ENCODE measurements around the gene ASIC4.

Gene ASIC4

DNA sequence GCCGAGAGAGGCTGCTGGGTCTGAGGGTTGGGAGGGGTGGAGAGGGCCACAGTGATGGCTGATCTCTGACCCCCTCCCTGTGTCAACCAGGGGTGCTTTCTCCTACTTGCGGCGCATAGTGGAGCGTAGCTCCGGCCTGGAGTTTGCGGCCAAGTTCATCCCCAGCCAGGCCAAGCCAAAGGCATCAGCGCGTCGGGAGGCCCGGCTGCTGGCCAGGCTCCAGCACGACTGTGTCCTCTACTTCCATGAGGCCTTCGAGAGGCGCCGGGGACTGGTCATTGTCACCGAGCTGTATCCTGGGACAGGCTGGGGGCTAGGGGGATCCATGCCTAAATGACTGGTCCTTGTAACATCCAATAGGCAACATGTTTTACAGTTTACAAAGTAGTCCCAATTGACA is 36.5 kb upstream of the ASIC4 start:
- no peak for DNase-seq
- intact Hi-C loops (cut with DNase I): loop anchor here (5.0 kb wide), 1 partner anchor 54 kb away; no protein-coding TSS in a partner anchor

DNA sequence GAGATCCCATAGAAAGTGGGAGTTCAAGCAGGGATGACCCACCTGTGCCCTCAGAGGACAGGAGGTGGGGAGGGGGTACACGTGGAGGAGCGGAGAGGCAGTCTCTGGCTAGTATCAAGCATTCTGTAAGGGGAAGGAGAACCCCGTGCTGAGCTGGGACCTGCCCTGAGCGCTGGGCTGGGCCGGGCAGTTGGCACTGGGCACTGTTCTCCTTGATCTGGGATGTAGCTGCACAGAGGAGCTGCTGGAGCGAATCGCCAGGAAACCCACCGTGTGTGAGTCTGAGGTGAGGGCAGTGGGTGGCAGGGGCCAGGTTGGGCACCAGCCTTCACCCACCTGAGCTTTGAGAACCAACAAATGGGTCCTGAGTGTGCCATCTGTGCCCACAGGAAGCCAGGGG is 35.4 kb upstream of the ASIC4 start:
- intact Hi-C loops (cut with DNase I): loop anchor here (5.0 kb wide), 1 partner anchor 53 kb away; no protein-coding TSS in a partner anchor
- no peak for DNase-seq

DNA sequence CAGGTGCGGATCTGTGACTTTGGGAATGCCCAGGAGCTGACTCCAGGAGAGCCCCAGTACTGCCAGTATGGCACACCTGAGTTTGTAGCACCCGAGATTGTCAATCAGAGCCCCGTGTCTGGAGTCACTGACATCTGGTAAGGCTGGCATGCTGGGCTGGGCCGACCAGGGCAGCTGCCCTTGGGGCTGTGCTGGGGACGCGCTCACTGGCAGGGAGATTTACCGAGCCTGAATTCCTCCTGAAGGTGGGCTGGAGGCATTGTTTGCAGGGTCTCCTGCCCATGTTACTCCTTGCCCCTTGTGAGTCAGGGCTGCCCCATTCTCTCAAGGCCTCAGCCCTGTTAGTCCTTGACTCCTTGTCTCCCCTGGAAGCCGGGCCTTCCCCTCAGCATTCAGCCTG is 34.3 kb upstream of the ASIC4 start:
- intact Hi-C loops (cut with DNase I): no loop called here
- DNase-seq: no peak

DNA sequence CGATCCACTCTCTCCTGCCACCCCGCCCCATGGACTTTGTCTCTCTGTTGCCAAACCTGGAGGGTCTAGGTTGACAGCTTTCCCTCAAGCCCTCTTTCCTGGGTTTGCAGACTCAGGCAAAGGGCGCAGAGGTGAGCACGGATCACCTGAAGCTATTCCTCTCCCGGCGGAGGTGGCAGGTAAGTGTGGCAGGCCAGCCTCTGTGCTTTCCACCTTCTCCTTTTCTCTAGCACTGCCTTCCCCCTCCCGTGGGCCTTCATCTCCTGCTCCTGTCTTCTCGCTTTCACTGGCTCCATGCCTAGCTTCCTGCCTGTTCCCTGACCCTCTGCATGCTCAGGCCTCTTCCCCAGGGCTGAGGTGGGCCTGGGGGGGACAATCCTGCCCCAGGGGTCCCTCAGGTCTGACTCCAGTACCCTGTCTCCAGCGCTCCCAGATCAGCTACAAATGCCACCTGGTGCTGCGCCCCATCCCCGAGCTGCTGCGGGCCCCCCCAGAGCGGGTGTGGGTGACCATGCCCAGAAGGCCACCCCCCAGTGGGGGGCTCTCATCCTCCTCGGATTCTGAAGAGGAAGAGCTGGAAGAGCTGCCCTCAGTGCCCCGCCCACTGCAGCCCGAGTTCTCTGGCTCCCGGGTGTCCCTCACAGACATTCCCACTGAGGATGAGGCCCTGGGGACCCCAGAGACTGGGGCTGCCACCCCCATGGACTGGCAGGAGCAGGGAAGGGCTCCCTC is 31.4 kb upstream of the ASIC4 start:
- peak in 14 of 42 donors; percentile 13 to 75 (median 50) for DNase-seq
- intact Hi-C loops (cut with DNase I): no loop called here

DNA sequence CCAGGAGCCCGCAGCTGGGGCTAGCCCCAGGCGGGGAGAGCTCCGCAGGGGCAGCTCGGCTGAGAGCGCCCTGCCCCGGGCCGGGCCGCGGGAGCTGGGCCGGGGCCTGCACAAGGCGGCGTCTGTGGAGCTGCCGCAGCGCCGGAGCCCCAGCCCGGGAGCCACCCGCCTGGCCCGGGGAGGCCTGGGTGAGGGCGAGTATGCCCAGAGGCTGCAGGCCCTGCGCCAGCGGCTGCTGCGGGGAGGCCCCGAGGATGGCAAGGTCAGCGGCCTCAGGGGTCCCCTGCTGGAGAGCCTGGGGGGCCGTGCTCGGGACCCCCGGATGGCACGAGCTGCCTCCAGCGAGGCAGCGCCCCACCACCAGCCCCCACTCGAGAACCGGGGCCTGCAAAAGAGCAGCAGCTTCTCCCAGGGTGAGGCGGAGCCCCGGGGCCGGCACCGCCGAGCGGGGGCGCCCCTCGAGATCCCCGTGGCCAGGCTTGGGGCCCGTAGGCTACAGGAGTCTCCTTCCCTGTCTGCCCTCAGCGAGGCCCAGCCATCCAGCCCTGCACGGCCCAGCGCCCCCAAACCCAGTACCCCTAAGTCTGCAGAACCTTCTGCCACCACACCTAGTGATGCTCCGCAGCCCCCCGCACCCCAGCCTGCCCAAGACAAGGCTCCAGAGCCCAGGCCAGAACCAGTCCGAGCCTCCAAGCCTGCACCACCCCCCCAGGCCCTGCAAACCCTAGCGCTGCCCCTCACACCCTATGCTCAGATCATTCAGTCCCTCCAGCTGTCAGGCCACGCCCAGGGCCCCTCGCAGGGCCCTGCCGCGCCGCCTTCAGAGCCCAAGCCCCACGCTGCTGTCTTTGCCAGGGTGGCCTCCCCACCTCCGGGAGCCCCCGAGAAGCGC is 30.6 kb upstream of the ASIC4 start:
- no peak for DNase-seq
- intact Hi-C loops (cut with DNase I): no loop called here

DNA sequence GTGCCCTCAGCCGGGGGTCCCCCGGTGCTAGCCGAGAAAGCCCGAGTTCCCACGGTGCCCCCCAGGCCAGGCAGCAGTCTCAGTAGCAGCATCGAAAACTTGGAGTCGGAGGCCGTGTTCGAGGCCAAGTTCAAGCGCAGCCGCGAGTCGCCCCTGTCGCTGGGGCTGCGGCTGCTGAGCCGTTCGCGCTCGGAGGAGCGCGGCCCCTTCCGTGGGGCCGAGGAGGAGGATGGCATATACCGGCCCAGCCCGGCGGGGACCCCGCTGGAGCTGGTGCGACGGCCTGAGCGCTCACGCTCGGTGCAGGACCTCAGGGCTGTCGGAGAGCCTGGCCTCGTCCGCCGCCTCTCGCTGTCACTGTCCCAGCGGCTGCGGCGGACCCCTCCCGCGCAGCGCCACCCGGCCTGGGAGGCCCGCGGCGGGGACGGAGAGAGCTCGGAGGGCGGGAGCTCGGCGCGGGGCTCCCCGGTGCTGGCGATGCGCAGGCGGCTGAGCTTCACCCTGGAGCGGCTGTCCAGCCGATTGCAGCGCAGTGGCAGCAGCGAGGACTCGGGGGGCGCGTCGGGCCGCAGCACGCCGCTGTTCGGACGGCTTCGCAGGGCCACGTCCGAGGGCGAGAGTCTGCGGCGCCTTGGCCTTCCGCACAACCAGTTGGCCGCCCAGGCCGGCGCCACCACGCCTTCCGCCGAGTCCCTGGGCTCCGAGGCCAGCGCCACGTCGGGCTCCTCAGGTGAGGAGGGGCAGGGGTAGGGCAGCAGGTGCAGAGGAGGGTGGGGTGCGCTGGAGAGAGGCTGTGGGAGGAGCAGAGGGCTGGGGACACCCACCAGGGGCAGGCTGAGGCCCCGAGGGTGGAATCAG is 29.7 kb upstream of the ASIC4 start:
- no peak for DNase-seq
- intact Hi-C loops (cut with DNase I): no loop called here

DNA sequence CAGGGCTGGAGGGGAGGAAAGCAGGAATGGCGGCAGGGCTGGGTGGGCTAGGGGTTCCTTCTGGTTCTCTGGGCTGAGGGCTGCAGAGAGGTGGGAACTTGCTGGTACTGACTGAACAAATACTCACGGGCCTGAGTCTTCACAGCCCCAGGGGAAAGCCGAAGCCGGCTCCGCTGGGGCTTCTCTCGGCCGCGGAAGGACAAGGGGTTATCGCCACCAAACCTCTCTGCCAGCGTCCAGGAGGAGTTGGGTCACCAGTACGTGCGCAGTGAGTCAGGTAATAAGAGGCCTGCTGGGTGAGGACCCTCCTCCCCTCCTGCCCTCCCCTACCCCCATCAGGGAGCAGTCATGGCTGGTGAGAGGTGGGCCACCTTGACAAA is 29.1 kb upstream of the ASIC4 start:
- intact Hi-C loops (cut with DNase I): no loop called here
- DNase-seq: no peak

DNA sequence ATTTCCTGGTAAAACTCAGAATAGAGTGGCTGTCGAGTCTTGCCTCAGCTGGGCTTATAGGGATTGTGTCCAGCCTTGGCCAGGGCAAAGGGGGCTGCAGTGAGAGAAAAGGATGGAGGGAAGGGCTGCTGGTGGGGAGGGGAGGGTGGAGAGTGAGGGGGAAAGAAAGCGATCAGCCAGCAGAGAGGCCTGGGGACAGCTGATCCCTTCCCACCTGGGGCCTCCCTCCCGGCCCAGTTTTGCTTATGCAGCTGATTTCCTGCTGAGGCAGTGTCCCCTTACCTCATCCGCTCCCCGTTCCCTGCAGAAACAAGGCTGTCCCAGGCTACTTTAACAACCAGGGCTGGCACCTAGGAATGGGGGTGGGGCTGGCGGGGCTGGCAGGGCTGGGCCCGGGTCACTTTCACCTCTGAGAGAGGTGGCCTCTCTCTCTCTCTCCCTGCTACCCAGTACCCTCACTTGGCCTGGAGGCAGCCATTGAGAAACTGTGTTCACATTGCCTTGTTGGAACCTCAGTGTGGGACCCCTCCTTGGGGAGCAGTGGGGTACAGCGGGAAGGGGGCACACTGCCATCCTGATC is 27.8 kb upstream of the ASIC4 start:
- intact Hi-C loops (cut with DNase I): no loop called here
- DNase-seq: no peak

DNA sequence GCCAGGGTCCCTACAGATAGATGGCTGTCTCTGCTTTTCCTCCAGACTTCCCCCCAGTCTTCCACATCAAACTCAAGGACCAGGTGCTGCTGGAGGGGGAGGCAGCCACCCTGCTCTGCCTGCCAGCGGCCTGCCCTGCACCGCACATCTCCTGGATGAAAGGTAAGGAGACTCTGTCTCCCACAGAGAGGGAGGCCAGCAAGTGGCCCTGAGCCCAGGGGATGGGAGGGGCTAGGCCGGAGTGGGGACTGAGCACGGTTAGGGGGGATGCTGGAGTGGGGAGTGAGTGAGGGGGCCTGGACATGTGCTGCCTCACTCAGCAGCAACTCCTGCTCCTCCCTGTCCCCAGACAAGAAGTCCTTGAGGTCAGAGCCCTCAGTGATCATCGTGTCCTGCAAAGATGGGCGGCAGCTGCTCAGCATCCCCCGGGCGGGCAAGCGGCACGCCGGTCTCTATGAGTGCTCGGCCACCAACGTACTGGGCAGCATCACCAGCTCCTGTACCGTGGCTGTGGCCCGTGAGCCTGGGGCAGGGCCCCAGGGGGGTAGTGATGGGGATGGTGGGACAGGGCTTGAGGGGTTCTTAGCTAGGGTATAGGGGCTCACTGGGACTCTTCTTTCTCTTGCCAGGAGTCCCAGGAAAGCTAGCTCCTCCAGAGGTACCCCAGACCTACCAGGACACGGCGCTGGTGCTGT is 26.0 kb upstream of the ASIC4 start:
- intact Hi-C loops (cut with DNase I): no loop called here

DNA sequence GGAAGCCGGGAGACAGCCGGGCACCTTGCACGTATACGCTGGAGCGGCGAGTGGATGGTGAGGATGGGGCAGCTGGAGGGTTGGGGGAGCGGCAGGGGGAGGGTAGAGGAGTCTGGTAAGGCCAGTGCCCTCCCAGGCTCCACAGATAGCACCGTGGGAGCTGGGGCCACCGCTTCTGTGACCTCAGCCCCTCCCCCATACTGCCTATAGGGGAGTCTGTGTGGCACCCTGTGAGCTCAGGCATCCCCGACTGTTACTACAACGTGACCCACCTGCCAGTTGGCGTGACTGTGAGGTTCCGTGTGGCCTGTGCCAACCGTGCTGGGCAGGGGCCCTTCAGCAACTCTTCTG is 25.5 kb upstream of the ASIC4 start:
- intact Hi-C loops (cut with DNase I): no loop called here
- no peak for DNase-seq

More for the DNA sequence above, 26.0 kb upstream of the ASIC4 start:
- no peak for DNase-seq

DNA sequence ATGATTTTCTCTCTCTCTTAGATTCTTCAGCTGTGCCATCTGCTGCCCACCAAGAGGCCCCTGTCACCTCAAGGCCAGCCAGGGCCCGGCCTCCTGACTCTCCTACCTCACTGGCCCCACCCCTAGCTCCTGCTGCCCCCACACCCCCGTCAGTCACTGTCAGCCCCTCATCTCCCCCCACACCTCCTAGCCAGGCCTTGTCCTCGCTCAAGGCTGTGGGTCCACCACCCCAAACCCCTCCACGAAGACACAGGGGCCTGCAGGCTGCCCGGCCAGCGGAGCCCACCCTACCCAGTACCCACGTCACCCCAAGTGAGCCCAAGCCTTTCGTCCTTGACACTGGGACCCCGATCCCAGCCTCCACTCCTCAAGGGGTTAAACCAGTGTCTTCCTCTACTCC is 25.0 kb upstream of the ASIC4 start:
- no peak for DNase-seq
- intact Hi-C loops (cut with DNase I): no loop called here

DNA sequence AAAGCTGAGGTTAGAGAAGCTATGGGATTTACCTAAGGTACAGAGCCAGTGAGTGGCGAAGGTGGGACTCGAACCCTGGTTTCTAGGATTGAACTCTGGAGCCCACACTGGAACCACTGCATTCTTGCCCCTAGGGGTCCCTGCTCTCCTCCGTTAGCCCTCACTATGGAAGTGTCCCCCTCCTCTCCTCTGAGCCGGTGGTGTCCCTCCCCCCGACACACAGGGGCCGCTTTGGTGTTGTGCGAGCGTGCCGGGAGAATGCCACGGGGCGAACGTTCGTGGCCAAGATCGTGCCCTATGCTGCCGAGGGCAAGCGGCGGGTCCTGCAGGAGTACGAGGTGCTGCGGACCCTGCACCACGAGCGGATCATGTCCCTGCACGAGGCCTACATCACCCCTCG is 24.1 kb upstream of the ASIC4 start:
- intact Hi-C loops (cut with DNase I): no loop called here

DNA sequence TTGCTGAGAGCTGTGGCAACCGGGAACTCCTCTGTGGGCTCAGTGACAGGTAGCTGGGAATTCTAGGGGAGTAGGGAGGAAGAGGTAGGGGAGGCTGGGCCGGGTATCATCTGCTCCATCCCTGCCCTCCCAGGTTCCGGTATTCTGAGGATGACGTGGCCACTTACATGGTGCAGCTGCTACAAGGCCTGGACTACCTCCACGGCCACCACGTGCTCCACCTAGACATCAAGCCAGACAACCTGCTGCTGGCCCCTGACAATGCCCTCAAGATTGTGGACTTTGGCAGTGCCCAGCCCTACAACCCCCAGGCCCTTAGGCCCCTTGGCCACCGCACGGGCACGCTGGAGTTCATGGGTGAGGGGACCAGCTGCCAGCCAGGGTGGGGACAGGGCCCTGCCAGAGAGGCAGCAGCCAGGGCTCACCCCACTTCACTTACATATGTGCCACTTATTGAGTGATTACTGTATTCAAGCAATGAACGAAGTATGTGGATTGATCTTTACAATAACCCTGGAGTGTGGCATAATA is 23.6 kb upstream of the ASIC4 start:
- intact Hi-C loops (cut with DNase I): no loop called here
- DNase-seq: no peak

More for the DNA sequence above, 24.1 kb upstream of the ASIC4 start:
- DNase-seq: no peak

DNA sequence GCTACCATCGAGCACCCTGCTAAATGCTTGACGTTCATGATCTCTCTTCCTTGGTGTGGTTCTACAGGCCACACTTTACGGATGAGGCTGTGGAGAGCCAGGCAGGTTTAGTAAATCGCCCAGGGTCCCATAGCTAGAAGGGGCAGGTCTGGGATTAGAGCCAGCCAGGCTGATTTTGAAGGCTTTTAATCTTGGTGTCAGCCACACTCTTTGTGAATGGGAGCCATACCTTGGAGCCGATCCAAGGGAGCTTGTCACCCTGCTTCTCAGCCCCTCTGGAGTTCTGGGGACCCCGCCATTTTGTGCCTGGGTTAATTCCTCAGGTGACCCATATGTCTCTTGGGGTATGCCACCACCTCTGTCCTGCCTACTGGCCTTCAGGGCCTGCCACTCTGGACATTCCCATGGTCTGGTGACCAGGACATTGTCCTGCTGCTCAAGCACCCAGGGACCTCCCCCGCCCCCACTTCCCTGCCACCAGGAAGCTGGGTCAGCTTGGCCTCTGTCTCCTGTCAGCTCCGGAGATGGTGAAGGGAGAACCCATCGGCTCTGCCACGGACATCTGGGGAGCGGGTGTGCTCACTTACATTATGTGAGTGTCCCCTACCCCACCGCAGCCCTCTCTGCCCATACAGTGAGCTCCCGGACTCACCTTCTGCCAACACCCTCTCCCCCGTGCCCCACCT is 22.9 kb upstream of the ASIC4 start:
- DNase-seq: no peak
- intact Hi-C loops (cut with DNase I): no loop called here

DNA sequence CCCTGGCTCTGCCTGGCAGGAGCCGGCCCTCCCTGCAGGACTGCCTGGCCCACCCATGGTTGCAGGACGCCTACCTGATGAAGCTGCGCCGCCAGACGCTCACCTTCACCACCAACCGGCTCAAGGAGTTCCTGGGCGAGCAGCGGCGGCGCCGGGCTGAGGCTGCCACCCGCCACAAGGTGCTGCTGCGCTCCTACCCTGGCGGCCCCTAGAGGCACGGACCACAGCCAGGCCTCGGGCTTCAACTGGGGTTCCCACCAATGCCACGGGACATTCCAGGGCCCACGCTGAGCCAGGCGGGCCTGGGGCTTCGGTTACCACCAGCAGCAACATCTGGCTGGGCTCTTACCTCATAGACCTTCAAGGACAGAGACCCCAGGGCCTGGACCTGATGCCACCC is 21.7 kb upstream of the ASIC4 start:
- DNase-seq: no peak
- intact Hi-C loops (cut with DNase I): no loop called here

DNA sequence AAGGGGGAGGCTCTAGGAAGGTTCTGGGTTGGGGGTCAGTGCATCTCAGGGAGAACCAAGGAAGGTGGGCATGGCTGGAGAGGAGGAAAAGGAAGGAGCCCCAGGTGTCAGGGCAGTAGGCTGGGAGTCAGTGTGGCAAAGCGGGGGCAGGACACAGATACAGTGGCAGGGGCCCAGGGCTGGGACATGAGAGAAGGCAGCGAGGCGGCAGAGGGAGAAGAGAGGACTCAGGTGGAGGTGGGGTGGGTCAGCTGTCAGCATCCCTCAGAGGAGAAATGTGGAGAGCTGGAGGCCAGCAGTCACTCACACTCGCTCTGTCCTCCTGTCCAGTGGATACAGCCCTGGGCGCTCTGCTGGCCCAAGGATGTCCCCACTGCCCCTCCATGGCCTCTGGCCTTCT is 21.2 kb upstream of the ASIC4 start:
- no peak for DNase-seq
- intact Hi-C loops (cut with DNase I): no loop called here

DNA sequence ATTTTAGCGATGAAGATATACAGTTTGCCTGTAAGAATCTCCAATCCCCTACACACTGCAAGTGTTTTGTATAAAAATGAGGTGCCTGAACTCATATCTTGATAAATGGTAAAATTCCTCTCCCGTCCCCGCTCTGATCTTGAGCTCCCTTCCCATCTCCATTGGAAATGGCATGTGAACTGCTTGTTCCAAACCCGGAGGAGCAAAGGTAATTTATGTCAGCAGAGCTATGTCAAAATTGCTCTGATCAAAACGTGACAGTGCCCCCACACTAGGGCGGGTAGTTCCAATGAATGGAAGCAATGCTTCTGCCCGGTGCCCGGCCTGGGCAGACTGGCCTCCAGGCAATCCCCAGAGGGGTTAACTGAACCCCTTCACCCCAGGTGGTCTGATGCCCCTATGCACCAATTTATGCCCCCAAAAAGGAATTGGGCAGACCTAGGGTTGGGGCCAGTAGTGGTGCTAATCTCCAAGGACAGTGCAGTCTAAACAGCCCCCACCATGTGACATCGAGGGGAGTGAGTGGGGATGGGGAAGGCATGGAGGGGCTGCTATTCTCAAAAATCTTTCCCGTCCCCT is 19.2 kb upstream of the ASIC4 start:
- DNase-seq: peak in 19 of 42 donors; percentile 17 to 71 (median 42)
- intact Hi-C loops (cut with DNase I): no loop called here

All from head of caudate nucleus (tissue), 42 donors.